Measurements from ENCODE around the gene PSMB5. TPM values are rescaled to one million over a fixed set of nuclear protein-coding genes. Genes with fewer than 3 reads are reported as not detected.

PSMB5 gene
- polyA plus RNA-seq (147 and 168 TPM in 2 replicates), polyA minus RNA-seq (118 and 123 TPM in 2 replicates)

- no peaks in the 10 kb centered on the region for H3K27me3 ChIP-seq (ENCODE audit: insufficient read depth, low read depth, low read length)
- H2AFZ ChIP-seq (ENCODE audit: low read depth, low read length): peak within 1 kb of the TSS; percentile 87
- peak within 1 kb of the TSS; percentile 73 for H3K4me2 ChIP-seq (ENCODE audit: low read length)
- no peaks in the 10 kb centered on the region for H4K20me1 ChIP-seq (ENCODE audit: insufficient read depth)
- no peaks in the 10 kb centered on the region for H3K9me3 ChIP-seq (ENCODE audit: low read length)
- TF ChIP-seq CTCF (IDR thresholded peaks at IDR 0.05; ENCODE audit: poor library complexity, severe bottlenecking) (peak; percentile 42), EP300 (conservative IDR thresholded peaks at IDR 0.05; ENCODE audit: poor library complexity, severe bottlenecking) (peak; percentile 46), MXI1 (conservative IDR thresholded peaks at IDR 0.05; ENCODE audit: poor library complexity, severe bottlenecking) (peak; percentile 93), TAF1 (IDR thresholded peaks at IDR 0.05; ENCODE audit: low read depth) (peak; percentile 71), EZH2 (IDR thresholded peaks at IDR 0.05; ENCODE audit: borderline replicate concordance, insufficient read depth, low read length, poor library complexity, severe bottlenecking) (no peak), POLR2AphosphoS5 (IDR thresholded peaks at IDR 0.05) (peak; percentile 72), RAD21 (conservative IDR thresholded peaks at IDR 0.05) (no peak), REST (IDR thresholded peaks at IDR 0.05; ENCODE audit: borderline replicate concordance) (peak; percentile 71), SMC3 (conservative IDR thresholded peaks at IDR 0.05; ENCODE audit: poor library complexity) (no peak)
- H3K36me3 ChIP-seq (ENCODE audit: insufficient read depth, low read length): no peaks in the 10 kb centered on the region
- H3K9ac ChIP-seq (ENCODE audit: low read length): peak within 1 kb of the TSS; percentile 94
- H3F3A ChIP-seq (ENCODE audit: insufficient read depth, low read length, poor library complexity, severe bottlenecking): no peaks in the 10 kb centered on the region
- H3K27ac ChIP-seq (ENCODE audit: low read length): peak within 1 kb of the TSS; percentile 95
- H3K9me2 ChIP-seq (ENCODE audit: insufficient read depth, low read length): no peaks in the 10 kb centered on the region
- peak within 1 kb of the TSS; percentile 100 for H3K4me3 ChIP-seq (ENCODE audit: low read length)
- peaks cover 14% of the 10 kb centered on the region for H3K79me2 ChIP-seq (replicated peaks; ENCODE audit: insufficient read depth, low read length)
Measured at GRCh38 chr14:23034498-23035302, at the start of gene PSMB5. Gene PSMB5, minus strand, starts transcription at chr14:23034900. Its CDS starts 19 bp downstream, at chr14:23034881.

- H3K79me2 ChIP-seq (replicated peaks; ENCODE audit: insufficient read depth, low read length): no peaks in the 10 kb centered on the region
- no peak overlapping the region for H2AFZ ChIP-seq (ENCODE audit: low read depth, low read length)
- peaks cover 19% of the 10 kb centered on the region for H3K36me3 ChIP-seq (ENCODE audit: insufficient read depth, low read length)
- no peak overlapping the region for H3K9ac ChIP-seq (ENCODE audit: low read length)
- H3K9me2 ChIP-seq (ENCODE audit: insufficient read depth, low read length): no peaks in the 10 kb centered on the region
- no peak overlapping the region for H3K27ac ChIP-seq (ENCODE audit: low read length)
- no peak overlapping the region for H3K4me3 ChIP-seq (ENCODE audit: low read length)
- no peaks in the 10 kb centered on the region for H3K27me3 ChIP-seq (ENCODE audit: insufficient read depth, low read depth, low read length)
- no peak overlapping the region for H3K4me2 ChIP-seq (ENCODE audit: low read length)
- TF ChIP-seq EZH2 (IDR thresholded peaks at IDR 0.05; ENCODE audit: borderline replicate concordance, insufficient read depth, low read length, poor library complexity, severe bottlenecking) (no peak), POLR2AphosphoS5 (IDR thresholded peaks at IDR 0.05) (no peak), EP300 (conservative IDR thresholded peaks at IDR 0.05; ENCODE audit: poor library complexity, severe bottlenecking) (no peak), REST (IDR thresholded peaks at IDR 0.05; ENCODE audit: borderline replicate concordance) (no peak), CTCF (IDR thresholded peaks at IDR 0.05; ENCODE audit: poor library complexity, severe bottlenecking) (no peak), TAF1 (IDR thresholded peaks at IDR 0.05; ENCODE audit: low read depth) (no peak), SMC3 (conservative IDR thresholded peaks at IDR 0.05; ENCODE audit: poor library complexity) (no peak), MXI1 (conservative IDR thresholded peaks at IDR 0.05; ENCODE audit: poor library complexity, severe bottlenecking) (no peak), RAD21 (conservative IDR thresholded peaks at IDR 0.05) (no peak)
- H4K20me1 ChIP-seq (ENCODE audit: insufficient read depth): no peaks in the 10 kb centered on the region
- no peaks in the 10 kb centered on the region for H3K9me3 ChIP-seq (ENCODE audit: low read length)
- H3F3A ChIP-seq (ENCODE audit: insufficient read depth, low read length, poor library complexity, severe bottlenecking): no peaks in the 10 kb centered on the region
Measured at GRCh38 chr14:23080474-23080873, 45.8 kb upstream of the PSMB5 start.
